Esophagus muscularis mucosa (tissue), 3 donors: ENCODE measurements around the gene TSFM.

Experiments
- CTCF ChIP-seq, 3 experiments: fragments of 200-600 bp in 2 of 3; fragments of 450-650 bp in 1 of 3; sonication (generic) in 2 of 3; IDR thresholded peaks; one replicate each; pipeline ENCODE4 v1.5.1; 2017 to 2019; ENCODE audit warnings: antibody characterized with exemption in 3 of 3, mild to moderate bottlenecking in 2 of 3, moderate library complexity in 1 of 3
- EP300 ChIP-seq: sonication (generic); formaldehyde crosslinking; IDR thresholded peaks from one replicate; pipeline ENCODE4 v1.6.1; 2017; ENCODE audit warnings: antibody characterized with exemption

- TF ChIP-seq CTCF (IDR thresholded peaks at IDR 0.05) (no peak), EP300 (no peak)
Measured at GRCh38 chr12:57763881-57764661, 18.5 kb upstream of the TSFM start.
